Naive B cell (primary cell): ENCODE results near the gene HOXB4. TPM values are rescaled to one million over a fixed set of nuclear protein-coding genes. Genes with fewer than 3 reads are reported as not detected.

Experiments used
- ATAC-seq, 2 donors: fragments of 150-1000 bp; cut with Tn5 transposase; 2 replicates each; pipeline ENCODE4 v1.10.0; 2021; ENCODE audit warnings: low read depth in 2 of 2, mild to moderate bottlenecking in 2 of 2, moderate library complexity in 2 of 2
- DNase-seq: peaks from one replicate; pipeline ENCODE4 v3.0.0; 2022
- H3K27ac Mint-ChIP-seq, 6 donors: one replicate each; pipeline ENCODE4 v1.8.0; 2020 to 2022; ENCODE audit warnings: mild to moderate bottlenecking in 6 of 6, mixed read lengths in 6 of 6, moderate library complexity in 5 of 6, inconsistent platforms in 2 of 6
- H3K27me3 Mint-ChIP-seq, 3 donors: one replicate each; pipeline ENCODE4 v1.8.0; 2021 to 2022; ENCODE audit warnings: mixed read lengths in 3 of 3, mild to moderate bottlenecking in 1 of 3
- H3K36me3 Mint-ChIP-seq, 2 donors: one replicate each; pipeline ENCODE4 v1.8.0; 2020 to 2022; ENCODE audit warnings: mixed read lengths in 2 of 2, inconsistent platforms in 1 of 2, mild to moderate bottlenecking in 1 of 2
- H3K4me1 Mint-ChIP-seq, 3 donors: one replicate each; pipeline ENCODE4 v1.8.0; 2020 to 2022; ENCODE audit warnings: mixed read lengths in 3 of 3, inconsistent platforms in 1 of 3, mild to moderate bottlenecking in 1 of 3, moderate library complexity in 1 of 3
- H3K4me3 Mint-ChIP-seq, 8 donors: one replicate each; pipeline ENCODE4 v1.8.0; 2020 to 2022; ENCODE audit warnings: mild to moderate bottlenecking in 8 of 8, mixed read lengths in 8 of 8, moderate library complexity in 8 of 8, inconsistent platforms in 2 of 8
- H3K9me3 Mint-ChIP-seq, 7 donors: one replicate each; pipeline ENCODE4 v1.8.0; 2020 to 2022; ENCODE audit warnings: mixed read lengths in 7 of 7, mild to moderate bottlenecking in 5 of 7, inconsistent platforms in 2 of 7, moderate library complexity in 1 of 7
- polyA plus RNA-seq, 6 donors: library from polyadenylated mRNA; unstranded; fragments of 300-500 nt; fragmentation: Illumina TruSeq; gene quantifications; one replicate each; pipeline ENCODE4 v1.2.3, GENCODE V29; 2021; ENCODE audit warnings: low read depth in 6 of 6

HOXB4 gene
- polyA plus RNA-seq, 6 donors from 2014 or later: 0.07 to 0.25 TPM; not detected in 4

DNA sequence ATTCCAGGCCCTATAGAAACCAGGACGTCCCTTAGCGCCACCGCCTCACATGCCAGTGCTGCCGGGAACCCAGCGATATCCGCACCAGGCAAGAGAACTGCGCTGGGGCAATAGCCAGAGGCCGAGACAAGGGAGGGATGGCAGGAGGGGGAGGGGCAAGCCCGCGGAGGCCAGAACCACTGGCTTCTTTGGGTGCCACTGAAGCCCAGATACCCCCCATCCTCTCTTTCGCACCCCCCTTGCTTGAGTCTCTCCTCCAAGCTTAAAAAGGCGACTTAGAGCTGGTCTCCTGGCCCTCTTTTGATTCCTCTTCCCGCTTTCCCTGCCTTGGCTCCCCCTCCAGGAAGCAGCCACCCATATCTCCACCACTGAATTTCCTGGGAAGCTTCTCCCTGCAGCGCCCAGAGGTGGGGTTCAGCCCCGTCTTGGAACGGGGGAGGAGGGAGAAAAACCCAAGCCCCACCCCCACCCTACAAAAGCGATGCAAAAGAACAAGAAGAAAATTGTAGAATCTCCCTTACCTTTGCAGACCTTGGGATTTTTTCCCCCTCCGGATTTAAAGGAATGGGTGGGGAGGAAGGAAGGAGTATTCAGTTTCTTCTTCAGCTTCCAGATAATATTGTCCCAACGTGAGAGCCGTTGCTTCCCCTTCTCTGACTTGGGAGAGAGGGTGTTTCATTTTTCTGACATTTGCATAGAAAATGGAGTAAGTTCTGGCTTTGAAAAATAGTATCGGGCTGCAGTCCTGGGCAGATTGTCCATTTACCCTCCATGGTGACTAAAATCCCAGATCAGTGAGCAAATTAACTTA, 26.0 kb upstream of the HOXB4 start:
- Mint-ChIP-seq H3K4me1 (peaks cover 8 to 21% (median 12%) of the 10 kb centered on the region in 3 donors), H3K9me3 (peaks cover 0 to 2% (median 0%) of the 10 kb centered on the region in 7 donors), H3K27ac (peak overlapping the region in 1 of 6 donors; percentile 87), H3K36me3 (no peaks in the 10 kb centered on the region), H3K4me3 (peak overlapping the region in 3 of 8 donors; percentile 9 to 85 (median 52)), H3K27me3 (peaks cover 81 to 96% (median 88%) of the 10 kb centered on the region in 3 donors)
- ATAC-seq (no peak), DNase-seq (no peak)

DNA sequence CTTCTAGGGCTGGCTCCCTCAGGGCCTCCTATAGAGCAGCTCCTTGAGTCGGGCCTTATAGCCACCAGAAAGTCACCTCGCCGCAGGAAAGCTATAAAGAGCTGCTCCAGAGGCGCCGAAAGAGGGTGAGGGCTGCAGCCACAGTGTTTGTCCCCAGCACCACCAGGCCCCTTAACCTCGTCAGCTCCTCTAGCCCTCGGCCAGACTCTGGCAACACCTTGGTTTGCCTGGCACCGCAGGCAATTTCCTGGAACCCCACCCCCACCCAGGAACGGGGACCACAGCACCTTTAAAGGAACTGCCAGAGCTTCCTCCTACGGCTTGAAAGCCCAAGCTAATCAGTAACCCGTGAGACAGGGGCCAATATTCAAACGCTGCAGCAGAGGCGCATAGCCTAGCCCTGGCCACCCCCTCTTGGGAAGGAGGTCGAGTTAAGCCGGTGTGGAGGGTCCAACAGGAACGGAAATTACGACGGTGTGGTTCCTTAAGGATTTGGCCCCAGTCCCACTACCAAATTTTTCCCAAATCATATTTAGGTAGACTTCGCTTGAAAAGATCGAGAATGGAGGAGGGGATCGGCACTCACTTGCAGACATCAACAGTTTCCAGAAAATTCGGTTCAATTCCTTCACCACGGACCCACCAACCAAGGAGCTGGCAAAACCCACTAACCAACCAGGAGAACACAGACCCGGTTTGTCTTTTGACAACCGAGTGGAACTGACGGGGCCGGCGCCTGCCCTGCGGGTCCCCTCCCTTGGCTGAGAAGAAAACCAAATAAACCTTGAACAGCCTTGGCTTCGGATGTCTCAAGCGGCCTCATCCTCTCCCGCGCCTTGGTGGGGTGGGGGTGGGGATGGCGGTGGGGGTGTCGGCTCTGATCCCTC, 23.6 kb upstream of the HOXB4 start:
- Mint-ChIP-seq H3K36me3 (no peaks in the 10 kb centered on the region), H3K9me3 (peaks cover 0 to 5% (median 0%) of the 10 kb centered on the region in 7 donors), H3K27ac (peak overlapping the region in 2 of 6 donors; percentile 49 to 62), H3K4me1 (peaks cover 19 to 36% (median 25%) of the 10 kb centered on the region in 3 donors), H3K27me3 (peaks cover 85 to 99% (median 88%) of the 10 kb centered on the region in 3 donors), H3K4me3 (peak overlapping the region in 2 of 8 donors; percentile 30 to 35)
- ATAC-seq (no peak), DNase-seq (no peak)

DNA sequence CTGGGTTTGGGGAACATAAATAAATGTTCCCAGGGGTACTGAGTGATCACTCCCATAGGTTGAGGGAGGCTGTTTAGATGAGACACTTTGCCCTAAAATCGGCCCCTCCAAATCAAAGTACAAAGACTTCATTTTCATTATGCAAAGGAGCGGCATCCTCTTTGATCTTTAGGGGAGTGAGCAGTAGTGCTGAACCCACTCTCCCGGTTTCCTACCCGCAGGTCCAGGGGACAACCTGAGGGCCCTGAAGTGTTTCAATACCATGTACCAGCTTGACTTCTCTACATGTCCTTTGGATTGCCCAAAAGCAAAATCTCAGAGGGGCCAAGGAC, 23.0 kb upstream of the HOXB4 start:
- H3K27ac Mint-ChIP-seq: peak overlapping the region in 1 of 6 donors; percentile 62
- H3K4me3 Mint-ChIP-seq: no peak overlapping the region
- DNase-seq (no peak), ATAC-seq (no peak)
- H3K4me1 Mint-ChIP-seq: peaks cover 25 to 42% (median 31%) of the 10 kb centered on the region in 3 donors
- H3K27me3 Mint-ChIP-seq: peaks cover 85 to 99% (median 88%) of the 10 kb centered on the region in 3 donors
- peaks cover 0 to 5% (median 0%) of the 10 kb centered on the region in 7 donors for H3K9me3 Mint-ChIP-seq
- H3K36me3 Mint-ChIP-seq: peaks cover 0 to 5% of the 10 kb centered on the region in 2 donors

DNA sequence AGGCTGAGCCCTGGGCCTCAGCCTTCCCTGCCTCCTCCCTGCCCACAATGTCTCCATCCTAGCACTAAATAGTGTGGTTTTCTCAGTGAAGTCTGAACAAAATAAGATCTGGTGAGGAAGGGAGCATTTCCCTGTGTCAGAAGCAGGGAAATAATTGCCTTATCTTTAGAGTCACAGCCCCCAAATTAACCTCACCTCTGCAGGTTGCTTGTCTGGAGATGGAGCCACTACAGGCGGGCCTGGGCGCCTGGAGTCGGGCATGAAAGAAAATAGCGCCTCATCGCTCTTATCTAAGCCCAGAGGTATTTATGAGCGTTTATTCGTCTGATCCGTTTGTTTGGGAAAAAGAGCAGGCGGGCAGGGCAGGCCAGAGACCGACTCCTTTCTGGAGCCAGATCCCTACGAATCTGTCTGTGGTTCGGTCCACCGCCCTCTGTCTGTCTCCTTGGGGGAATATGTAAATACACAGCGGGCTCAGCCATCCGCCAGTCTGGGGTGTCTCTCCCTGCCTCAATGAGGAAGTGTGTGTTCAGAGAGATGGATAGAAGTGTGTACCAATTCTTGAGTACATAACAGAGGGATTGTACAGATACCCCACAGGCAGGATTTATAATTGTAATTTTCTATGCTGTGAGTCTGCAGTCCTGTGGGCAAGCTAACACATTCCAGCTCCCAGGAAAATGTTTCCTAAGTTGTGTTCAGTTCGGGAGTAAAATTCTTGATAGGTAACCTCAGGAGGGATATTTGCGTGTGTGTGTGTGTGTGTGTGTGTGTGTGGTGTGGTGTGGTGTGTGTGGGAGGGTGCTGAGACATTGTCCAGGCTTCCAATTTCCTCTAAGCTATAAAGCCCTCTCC, 22.3 kb upstream of the HOXB4 start:
- H3K9me3 Mint-ChIP-seq: peaks cover 0 to 5% (median 0%) of the 10 kb centered on the region in 7 donors
- peak overlapping the region in 2 of 8 donors; percentile 17 for H3K4me3 Mint-ChIP-seq

DNA sequence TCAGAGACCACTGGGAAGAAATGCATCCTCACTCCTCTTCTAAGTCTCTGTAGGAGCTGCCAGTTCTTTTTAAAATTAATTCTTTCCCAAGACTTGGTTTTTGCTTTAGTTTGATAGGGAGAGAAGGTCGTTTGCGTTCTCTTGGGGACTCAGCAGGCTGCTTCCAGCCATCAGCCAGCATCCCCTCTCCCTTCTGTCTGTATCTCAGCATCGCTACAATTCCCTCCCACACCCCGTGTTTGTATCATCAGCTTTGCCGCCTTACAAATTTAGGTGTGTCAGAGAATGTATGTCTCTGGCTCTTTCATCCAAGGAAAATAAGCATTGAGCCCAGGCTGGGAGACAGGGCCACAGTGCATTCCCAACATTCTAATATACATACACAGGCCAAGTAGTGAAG, 21.2 kb upstream of the HOXB4 start:
- DNase-seq: no peak
- peaks cover 22 to 42% (median 37%) of the 10 kb centered on the region in 3 donors for H3K4me1 Mint-ChIP-seq
- H3K9me3 Mint-ChIP-seq: peaks cover 0 to 5% (median 0%) of the 10 kb centered on the region in 7 donors
- no peak overlapping the region for H3K27ac Mint-ChIP-seq
- ATAC-seq: no peak
- H3K36me3 Mint-ChIP-seq: peaks cover 0 to 7% of the 10 kb centered on the region in 2 donors
- H3K27me3 Mint-ChIP-seq: peaks cover 80 to 99% (median 84%) of the 10 kb centered on the region in 3 donors
- H3K4me3 Mint-ChIP-seq: peak overlapping the region in 4 of 8 donors; percentile 5 to 77 (median 40)

More for the DNA sequence above, 22.3 kb upstream of the HOXB4 start:
- peaks cover 26 to 46% (median 38%) of the 10 kb centered on the region in 3 donors for H3K4me1 Mint-ChIP-seq
- ATAC-seq (no peak), DNase-seq (no peak)
- peaks cover 0 to 7% of the 10 kb centered on the region in 2 donors for H3K36me3 Mint-ChIP-seq
- peaks cover 88 to 100% (median 88%) of the 10 kb centered on the region in 3 donors for H3K27me3 Mint-ChIP-seq
- no peak overlapping the region for H3K27ac Mint-ChIP-seq

DNA sequence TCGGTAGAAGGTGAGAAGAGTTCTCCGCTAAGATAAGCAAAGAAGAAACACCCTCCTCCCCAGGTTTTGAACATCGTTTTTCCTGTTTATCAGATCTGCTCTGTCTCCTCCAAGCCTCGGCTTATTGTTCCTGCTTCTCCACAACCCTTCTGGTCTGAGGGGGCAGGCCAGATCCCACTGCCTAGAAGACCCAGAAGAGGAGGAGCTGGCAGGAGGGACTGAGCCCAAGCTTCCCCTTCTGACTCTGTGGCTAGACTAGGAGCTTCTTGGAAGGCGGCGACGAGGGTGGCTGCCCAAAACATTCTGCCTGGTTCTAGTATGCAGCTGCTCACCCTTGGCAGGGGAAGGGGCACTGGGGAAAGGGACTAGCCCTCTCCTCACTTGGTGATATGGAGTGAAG, 20.6 kb upstream of the HOXB4 start:
- peak overlapping the region in 6 of 8 donors; percentile 69 to 87 (median 79) for H3K4me3 Mint-ChIP-seq
- ATAC-seq (no peak), DNase-seq (no peak)
- peaks cover 78 to 98% (median 83%) of the 10 kb centered on the region in 3 donors for H3K27me3 Mint-ChIP-seq
- peak overlapping the region in 1 of 6 donors; percentile 77 for H3K27ac Mint-ChIP-seq
- peaks cover 25 to 46% (median 42%) of the 10 kb centered on the region in 3 donors for H3K4me1 Mint-ChIP-seq
- peaks cover 0 to 7% of the 10 kb centered on the region in 2 donors for H3K36me3 Mint-ChIP-seq
- peaks cover 0 to 5% (median 0%) of the 10 kb centered on the region in 7 donors for H3K9me3 Mint-ChIP-seq

DNA sequence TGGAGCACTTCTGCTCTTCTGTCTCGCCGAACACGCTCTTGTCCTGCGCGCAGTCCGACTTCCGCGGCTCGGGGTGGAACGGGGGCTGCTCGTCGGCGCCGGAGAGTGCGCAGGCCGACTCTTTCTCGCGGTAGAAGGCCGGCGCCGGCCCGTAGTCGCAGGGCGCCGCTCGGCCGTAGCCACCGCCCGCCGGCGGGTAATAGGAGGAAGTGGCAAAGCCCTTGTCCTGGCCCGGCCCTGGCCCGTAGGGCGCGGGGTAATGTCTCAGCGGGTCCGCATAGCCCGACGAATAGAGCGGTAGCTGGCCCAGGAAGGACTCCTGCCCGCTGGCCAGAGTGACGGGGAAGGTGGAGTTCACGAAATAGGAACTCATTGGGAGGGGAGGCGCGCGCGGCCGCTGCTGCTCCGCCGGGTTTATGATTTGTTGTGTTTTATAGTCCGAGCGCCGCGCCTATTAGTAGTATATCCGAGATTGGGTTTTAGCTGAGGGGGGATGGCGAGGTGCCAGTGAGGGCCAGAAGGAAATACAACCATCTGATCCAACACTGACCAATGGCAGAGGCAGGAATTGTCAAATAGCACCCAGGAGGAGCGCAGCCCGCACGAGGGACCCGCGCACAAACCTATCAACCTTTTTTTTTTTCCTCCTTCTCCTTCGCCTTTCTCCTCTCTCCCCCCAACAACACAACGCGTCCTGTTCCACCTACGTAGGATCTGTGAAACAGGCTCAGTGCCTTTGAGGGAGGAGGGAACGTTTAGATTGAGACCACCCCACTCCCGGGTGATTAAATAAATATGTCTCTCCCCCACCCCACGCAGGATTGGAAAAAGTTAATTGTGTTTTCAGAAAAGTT, 19.9 kb upstream of the HOXB4 start:
- H3K4me1 Mint-ChIP-seq: peaks cover 32 to 53% (median 47%) of the 10 kb centered on the region in 3 donors
- H3K4me3 Mint-ChIP-seq: peak overlapping the region; percentile 77 to 93 (median 86)
- H3K27ac Mint-ChIP-seq: peak overlapping the region in 4 of 6 donors; percentile 31 to 85 (median 56)
- peaks cover 0 to 7% of the 10 kb centered on the region in 2 donors for H3K36me3 Mint-ChIP-seq
- ATAC-seq (peak; percentile 44 to 51), DNase-seq (peak; percentile 47)
- H3K9me3 Mint-ChIP-seq: peaks cover 0 to 3% (median 0%) of the 10 kb centered on the region in 7 donors
- peaks cover 76 to 98% (median 83%) of the 10 kb centered on the region in 3 donors for H3K27me3 Mint-ChIP-seq

DNA sequence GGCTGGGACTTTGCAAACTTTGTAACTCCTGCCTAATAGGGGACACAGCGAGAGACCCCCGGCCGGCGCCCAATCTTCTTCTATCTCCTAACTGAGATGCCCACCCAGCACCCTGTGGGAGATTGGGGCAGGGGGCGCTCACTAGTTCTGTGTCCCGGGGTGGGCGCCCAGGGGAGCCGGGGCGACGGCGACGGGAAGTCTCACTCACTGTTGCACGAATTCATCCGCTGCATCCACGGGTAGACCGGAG, 19.3 kb upstream of the HOXB4 start:
- Mint-ChIP-seq H3K4me1 (peaks cover 37 to 54% (median 49%) of the 10 kb centered on the region in 3 donors), H3K36me3 (peaks cover 0 to 7% of the 10 kb centered on the region in 2 donors), H3K4me3 (peak overlapping the region; percentile 77 to 93 (median 86)), H3K27ac (peak overlapping the region in 4 of 6 donors; percentile 31 to 85 (median 56)), H3K9me3 (peaks cover 0 to 3% (median 0%) of the 10 kb centered on the region in 7 donors), H3K27me3 (peaks cover 76 to 98% (median 89%) of the 10 kb centered on the region in 3 donors)
- ATAC-seq (no peak), DNase-seq (no peak)

DNA sequence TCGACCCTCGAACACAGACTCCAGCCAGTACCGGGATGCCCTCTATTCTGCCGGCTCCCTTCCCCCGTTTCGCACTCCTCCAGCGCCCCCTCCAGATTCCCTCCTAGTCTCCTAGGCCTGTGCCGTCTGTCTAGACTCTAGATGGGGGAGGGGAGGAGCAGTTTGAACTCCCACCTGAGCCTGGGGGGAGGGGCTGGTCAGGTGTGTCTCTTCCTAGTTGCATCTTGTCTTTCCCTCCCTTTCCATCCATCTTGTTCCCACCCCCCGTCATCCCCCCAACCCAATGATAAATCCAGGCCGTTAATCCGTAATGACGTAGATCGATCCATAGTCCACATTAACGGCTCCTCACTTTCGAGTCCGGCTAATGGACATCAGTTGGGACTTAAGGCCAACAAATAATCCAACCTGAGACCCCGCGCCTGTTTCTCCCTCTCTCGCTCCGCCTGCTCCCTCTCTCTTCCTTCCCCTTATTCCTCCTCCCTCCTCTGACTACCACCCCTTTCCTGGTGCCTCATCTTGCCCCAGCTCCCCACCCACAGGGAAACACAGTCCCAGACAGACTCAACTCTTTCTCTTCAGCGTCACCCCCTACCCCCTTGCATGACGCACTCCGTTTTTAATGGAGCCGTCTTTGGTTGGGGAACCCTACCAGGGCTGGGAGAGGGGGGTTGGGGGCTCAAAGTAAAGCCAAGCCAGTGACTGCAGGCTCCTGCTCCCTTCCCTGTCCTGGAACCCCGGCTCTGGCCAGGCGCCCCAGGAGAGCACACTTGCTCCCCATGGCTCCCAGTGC, 18.8 kb upstream of the HOXB4 start:
- Mint-ChIP-seq H3K27me3 (peaks cover 79 to 97% (median 94%) of the 10 kb centered on the region in 3 donors), H3K27ac (peak overlapping the region in 5 of 6 donors; percentile 15 to 90 (median 55)), H3K4me3 (peak overlapping the region; percentile 77 to 93 (median 86)), H3K36me3 (peaks cover 0 to 7% of the 10 kb centered on the region in 2 donors), H3K4me1 (peaks cover 39 to 57% (median 48%) of the 10 kb centered on the region in 3 donors), H3K9me3 (peaks cover 0 to 3% (median 0%) of the 10 kb centered on the region in 7 donors)
- ATAC-seq (no peak), DNase-seq (no peak)

DNA sequence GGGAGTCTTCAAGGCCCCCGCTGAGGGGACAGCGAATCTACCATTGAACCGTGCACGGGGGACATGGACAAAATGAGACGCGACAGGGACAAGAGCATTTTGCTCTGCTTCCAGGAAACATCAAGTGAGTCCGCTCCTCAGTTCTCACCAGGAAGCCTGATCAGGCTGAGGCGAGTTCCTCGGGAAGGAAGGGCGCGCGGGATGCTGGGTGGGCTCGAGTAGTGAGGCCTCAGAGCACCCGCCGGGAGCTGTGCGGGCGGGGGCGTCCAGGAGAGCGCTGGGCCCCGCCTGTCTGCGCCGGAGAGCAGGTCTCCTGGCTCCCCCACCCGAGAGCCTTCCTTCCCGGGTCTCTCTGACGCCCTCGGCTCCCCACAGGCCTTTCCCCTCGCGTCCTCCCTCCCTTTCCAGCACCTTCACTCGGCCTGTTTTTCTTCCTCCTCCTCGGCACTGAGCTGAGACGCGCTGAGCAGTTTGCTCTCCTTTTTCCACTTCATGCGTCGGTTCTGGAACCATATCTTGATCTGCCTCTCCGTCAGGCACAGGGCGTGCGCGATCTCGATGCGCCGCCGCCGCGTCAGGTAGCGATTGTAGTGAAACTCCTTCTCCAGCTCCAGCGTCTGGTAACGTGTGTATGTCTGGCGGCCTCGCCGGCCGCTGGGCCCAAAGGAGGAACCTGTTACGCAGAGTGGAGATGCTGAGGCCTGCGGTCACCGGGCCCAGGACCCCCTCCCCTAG, 18.0 kb upstream of the HOXB4 start:
- H3K36me3 Mint-ChIP-seq: peaks cover 0 to 7% of the 10 kb centered on the region in 2 donors
- H3K9me3 Mint-ChIP-seq: peaks cover 0 to 3% (median 0%) of the 10 kb centered on the region in 7 donors
- peaks cover 43 to 60% (median 50%) of the 10 kb centered on the region in 3 donors for H3K4me1 Mint-ChIP-seq
- H3K27ac Mint-ChIP-seq: peak overlapping the region in 5 of 6 donors; percentile 15 to 95 (median 55)
- no peak for DNase-seq
- peaks cover 80 to 97% (median 94%) of the 10 kb centered on the region in 3 donors for H3K27me3 Mint-ChIP-seq
- no peak for ATAC-seq
- peak overlapping the region; percentile 77 to 90 (median 86) for H3K4me3 Mint-ChIP-seq
